WTC11 (cell line): ENCODE data around the gene BCL2A1. TPM values are rescaled to one million over a fixed set of nuclear protein-coding genes. Genes with fewer than 3 reads are reported as not detected.

Experiments
- ATAC-seq: fragments of 200-7000 bp; cut with Tn5 transposase; 2 replicates; pipeline ENCODE4 v1.10.0; 2021; ENCODE audit warnings: mild to moderate bottlenecking, moderate library complexity
- CTCF ChIA-PET: fragments of 300-600 bp; sonication (Branson Sonifier 250); formaldehyde crosslinking; loops from one replicate; lab custom pipeline; 2021; ENCODE audit warnings: antibody characterized with exemption; lab: Charles Lee
- POLR2A ChIA-PET: fragments of 350-600 bp; sonication (Branson Sonifier 250); formaldehyde crosslinking; loops from one replicate; lab custom pipeline; 2021; ENCODE audit warnings: antibody characterized with exemption; lab: Charles Lee
- DNase-seq: peaks from one replicate; pipeline ENCODE4 v3.0.0; 2021; ENCODE audit warnings: low spot score
- H3K27ac Mint-ChIP-seq: 2 replicates; pipeline ENCODE4 v1.8.0; 2021; ENCODE audit warnings: mixed read lengths
- H3K27me3 Mint-ChIP-seq: 2 replicates; pipeline ENCODE4 v1.8.0; 2021; ENCODE audit warnings: low read depth, mild to moderate bottlenecking, moderate library complexity, mixed read lengths
- H3K36me3 Mint-ChIP-seq: 2 replicates; pipeline ENCODE4 v1.8.0; 2021; ENCODE audit warnings: mixed read lengths
- H3K4me1 Mint-ChIP-seq: 2 replicates; pipeline ENCODE4 v1.8.0; 2022; ENCODE audit warnings: mixed read lengths
- H3K4me3 Mint-ChIP-seq: 2 replicates; pipeline ENCODE4 v1.8.0; 2021; ENCODE audit warnings: mild to moderate bottlenecking, moderate library complexity, mixed read lengths
- H3K9me3 Mint-ChIP-seq: 2 replicates; pipeline ENCODE4 v1.8.0; 2021; ENCODE audit warnings: mixed read lengths
- AR ChIP-seq: fragments of 250-450 bp; sonication (Bioruptor Pico); IDR thresholded peaks from 2 replicates; pipeline ENCODE4 v1.9.0; 2021; ENCODE audit warnings: mild to moderate bottlenecking
- ATF1 ChIP-seq: sonication (generic); formaldehyde crosslinking; IDR thresholded peaks from 2 replicates; pipeline ENCODE4 v1.8.1; 2023; ENCODE audit warnings: mild to moderate bottlenecking, moderate library complexity, missing genetic modification reagents
- ATF3 ChIP-seq: sonication (generic); formaldehyde crosslinking; conservative IDR thresholded peaks from 2 replicates; pipeline ENCODE4 v1.8.1; 2022; ENCODE audit warnings: mild to moderate bottlenecking, missing genetic modification reagents
- CREM ChIP-seq: sonication (generic); formaldehyde crosslinking; IDR thresholded peaks from 2 replicates; pipeline ENCODE4 v1.8.1; 2022; ENCODE audit warnings: mild to moderate bottlenecking, missing genetic modification reagents, moderate library complexity
- E2F1 ChIP-seq: sonication (generic); formaldehyde crosslinking; IDR thresholded peaks from 2 replicates; pipeline ENCODE4 v1.8.0; 2022; ENCODE audit warnings: mild to moderate bottlenecking, missing genetic modification reagents
- GTF2I ChIP-seq: fragments of 250-450 bp; sonication (Bioruptor Pico); conservative IDR thresholded peaks from 2 replicates; pipeline ENCODE4 v1.4.0; 2021; ENCODE audit warnings: mild to moderate bottlenecking
- HMGXB4 ChIP-seq: sonication (generic); formaldehyde crosslinking; IDR thresholded peaks from 2 replicates; pipeline ENCODE4 v1.8.1; 2023; ENCODE audit warnings: mild to moderate bottlenecking, moderate library complexity, missing genetic modification reagents
- IRF2 ChIP-seq: sonication (generic); formaldehyde crosslinking; IDR thresholded peaks from 2 replicates; pipeline ENCODE4 v1.8.0; 2022; ENCODE audit warnings: low read depth, missing genetic modification reagents, borderline replicate concordance
- JAZF1 ChIP-seq: fragments of 250-450 bp; sonication (Bioruptor Pico); IDR thresholded peaks from 2 replicates; pipeline ENCODE4 v1.9.0; 2021; ENCODE audit warnings: moderate library complexity, mild to moderate bottlenecking, inconsistent platforms
- MAX ChIP-seq: sonication (generic); formaldehyde crosslinking; IDR thresholded peaks from 2 replicates; pipeline ENCODE4 v1.8.0; 2022; ENCODE audit warnings: mild to moderate bottlenecking, missing genetic modification reagents
- MXD4 ChIP-seq: fragments of 250-450 bp; sonication (Bioruptor Pico); IDR thresholded peaks from 2 replicates; pipeline ENCODE4 v1.8.0; 2021; ENCODE audit warnings: mild to moderate bottlenecking, moderate library complexity, borderline replicate concordance
- SMAD4 ChIP-seq: sonication (generic); formaldehyde crosslinking; IDR thresholded peaks from 2 replicates; pipeline ENCODE4 v1.8.0; 2022; ENCODE audit warnings: mild to moderate bottlenecking, missing genetic modification reagents
- SP1 ChIP-seq: sonication (generic); formaldehyde crosslinking; conservative IDR thresholded peaks from 2 replicates; pipeline ENCODE4 v1.8.1; 2022; ENCODE audit warnings: missing genetic modification reagents
- TP53 ChIP-seq: sonication (generic); formaldehyde crosslinking; IDR thresholded peaks from 2 replicates; pipeline ENCODE4 v1.8.1; 2023; ENCODE audit warnings: mild to moderate bottlenecking, missing genetic modification reagents
- ZNF138 ChIP-seq: sonication (generic); formaldehyde crosslinking; conservative IDR thresholded peaks from 2 replicates; pipeline ENCODE4 v1.8.1; 2022; ENCODE audit warnings: mild to moderate bottlenecking, moderate library complexity, missing genetic modification reagents
- ZNF396 ChIP-seq: fragments of 250-450 bp; sonication (Bioruptor Pico); IDR thresholded peaks from 2 replicates; pipeline ENCODE4 v1.8.0; 2021; ENCODE audit warnings: mild to moderate bottlenecking, moderate library complexity, borderline replicate concordance
- ZNF416 ChIP-seq: fragments of 250-450 bp; sonication (Bioruptor Pico); IDR thresholded peaks from 2 replicates; pipeline ENCODE4 v1.9.0; 2021; ENCODE audit warnings: mild to moderate bottlenecking, inconsistent platforms
- ZNF532 ChIP-seq: fragments of 250-450 bp; sonication (Bioruptor Pico); IDR thresholded peaks from 2 replicates; pipeline ENCODE4 v1.9.0; 2021; ENCODE audit warnings: mild to moderate bottlenecking, borderline replicate concordance
- ZNF671 ChIP-seq: fragments of 250-450 bp; sonication (Bioruptor Pico); IDR thresholded peaks from 2 replicates; pipeline ENCODE4 v1.8.0; 2021; ENCODE audit warnings: mild to moderate bottlenecking
- total RNA-seq: library from RNA; stranded (reverse); gene quantifications from 3 replicates; pipeline ENCODE4 v1.2.3, GENCODE V29; 2021

The BCL2A1 gene
- total RNA-seq, 1 experiment from 2014 or later, result 0.28 TPM

DNA sequence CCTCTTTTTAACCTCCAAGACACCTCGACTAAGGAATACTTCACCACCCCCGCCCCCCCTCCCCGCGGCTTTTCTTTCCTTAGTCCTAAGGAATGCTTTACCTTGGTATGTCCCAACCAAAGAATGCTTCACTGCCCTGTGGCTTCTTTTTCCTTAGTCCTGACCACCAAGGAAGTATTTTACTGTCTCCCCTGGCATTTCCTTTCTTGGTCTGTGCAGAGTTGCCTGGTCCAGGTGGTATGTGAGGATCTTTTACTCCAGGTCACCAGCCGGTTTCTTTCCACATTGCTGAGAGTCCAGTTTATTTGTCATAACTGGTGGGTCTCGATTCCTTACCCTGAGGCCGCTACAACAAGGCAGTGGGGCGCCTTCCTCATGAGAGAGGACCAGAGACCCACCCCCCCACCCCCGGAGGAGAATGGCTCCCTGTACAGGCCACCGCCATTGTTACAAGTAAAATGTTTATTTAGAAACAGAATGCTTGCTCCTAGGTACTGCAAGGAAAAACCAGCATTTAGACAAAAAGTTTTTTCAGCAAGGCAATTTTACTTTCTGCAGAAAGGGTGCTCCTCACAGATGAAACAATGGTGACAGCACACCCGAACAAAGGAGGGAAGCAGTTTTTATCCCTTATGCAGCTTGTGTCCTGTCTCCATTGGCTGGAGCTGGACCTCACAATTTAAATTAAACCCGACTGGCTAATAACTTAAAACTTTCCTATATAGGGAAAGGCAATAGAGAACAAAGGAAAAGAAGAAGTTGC is 51.1 kb downstream of the BCL2A1 start (continued):
- no peak for TF ChIP-seq E2F1
- TF ChIP-seq ZNF416, result no peak
- TF ChIP-seq SMAD4 (CRISPR knock-in tag), result no peak
- TF ChIP-seq ZNF396 (CRISPR knock-in tag), result no peak
- TF ChIP-seq MAX (CRISPR knock-in tag), result no peak
- TF ChIP-seq CREM (CRISPR knock-in tag), result no peak
- TF ChIP-seq, all 79 proteins: peak for 0

- peak overlapping the region; percentile 93 for H3K27ac Mint-ChIP-seq
- H3K4me1 Mint-ChIP-seq, result peaks cover 31% of the 10 kb centered on the region
- H3K4me3 Mint-ChIP-seq, result peak overlapping the region; percentile 53
- no peak for TF ChIP-seq ZNF671 (CRISPR knock-in tag)
- no peak for TF ChIP-seq MXD4
- TF ChIP-seq JAZF1 (CRISPR knock-in tag), result no peak
- no peak for TF ChIP-seq E2F1
- TF ChIP-seq ZNF138 (CRISPR knock-in tag), result no peak
- TF ChIP-seq GTF2I (CRISPR knock-in tag), result no peak
- TF ChIP-seq ATF3, result no peak
- no peak for TF ChIP-seq IRF2 (CRISPR knock-in tag)
- no peak for TF ChIP-seq ZNF532 (CRISPR knock-in tag)
- TF ChIP-seq ATF1, result no peak
- no peak for TF ChIP-seq AR (CRISPR knock-in tag)
- no peak for TF ChIP-seq HMGXB4 (CRISPR knock-in tag)
- no peak for TF ChIP-seq TP53 (CRISPR knock-in tag)
- no peak for TF ChIP-seq MAX (CRISPR knock-in tag)
- no peak for TF ChIP-seq SP1 (CRISPR knock-in tag)
- ATAC-seq (peak; percentile 4), DNase-seq (peak; percentile 32)
- peaks cover 60% of the 10 kb centered on the region for H3K9me3 Mint-ChIP-seq
- POLR2A ChIA-PET, result no interaction called here
- no peaks in the 10 kb centered on the region; the same call in 1 of the 2 replicates for H3K27me3 Mint-ChIP-seq
- CTCF ChIA-PET, result no interaction called here
- peaks cover 79% of the 10 kb centered on the region for H3K36me3 Mint-ChIP-seq
Observed at GRCh38 chr15:79919090-79919748, 51.8 kb downstream of the BCL2A1 start.
